ENCODE measurements around the gene PDE9A.
A peak's percentile ranks its signal among the peaks of the same experiment; 100 is the strongest.

The PDE9A gene

DNA sequence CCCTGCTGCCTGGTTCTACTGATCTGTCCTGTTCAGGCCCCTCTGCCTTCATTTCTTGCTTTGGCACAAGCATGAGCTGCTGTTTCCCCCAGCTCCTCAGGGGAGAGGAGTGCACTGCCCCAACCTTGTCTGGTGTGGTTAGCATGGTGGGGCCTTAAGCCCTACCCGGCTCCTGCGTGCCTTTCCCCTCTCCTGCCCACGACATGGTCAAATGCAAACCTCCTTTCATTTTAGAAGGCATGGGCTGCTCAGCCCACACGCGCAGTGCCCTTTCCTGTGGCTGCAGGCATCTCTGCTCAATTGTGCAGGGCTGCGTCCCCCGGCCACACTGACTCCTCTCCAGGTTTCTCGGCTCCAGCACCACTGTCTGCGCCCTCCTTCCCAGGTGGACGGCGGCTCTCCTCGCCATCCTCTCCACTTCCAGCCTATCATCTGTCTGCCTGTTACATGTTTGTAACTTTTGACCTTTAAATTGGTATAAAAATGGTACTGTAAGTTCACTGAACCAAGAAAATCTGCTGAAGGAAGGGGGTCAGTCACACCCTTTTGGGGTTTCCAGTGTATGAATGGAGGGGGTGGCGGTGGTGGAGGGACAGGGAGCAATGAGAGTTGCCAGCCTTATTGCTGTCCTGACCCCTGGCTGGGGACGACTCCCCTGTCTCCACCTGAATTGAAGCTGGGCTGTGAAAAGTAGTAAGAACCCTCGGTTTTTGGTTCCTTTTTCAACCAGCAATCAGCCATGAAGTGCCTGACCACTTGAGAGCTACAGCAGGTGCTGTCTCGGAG is 5.1 kb downstream of the PDE9A start:
- DNase-seq, result no peak

DNA sequence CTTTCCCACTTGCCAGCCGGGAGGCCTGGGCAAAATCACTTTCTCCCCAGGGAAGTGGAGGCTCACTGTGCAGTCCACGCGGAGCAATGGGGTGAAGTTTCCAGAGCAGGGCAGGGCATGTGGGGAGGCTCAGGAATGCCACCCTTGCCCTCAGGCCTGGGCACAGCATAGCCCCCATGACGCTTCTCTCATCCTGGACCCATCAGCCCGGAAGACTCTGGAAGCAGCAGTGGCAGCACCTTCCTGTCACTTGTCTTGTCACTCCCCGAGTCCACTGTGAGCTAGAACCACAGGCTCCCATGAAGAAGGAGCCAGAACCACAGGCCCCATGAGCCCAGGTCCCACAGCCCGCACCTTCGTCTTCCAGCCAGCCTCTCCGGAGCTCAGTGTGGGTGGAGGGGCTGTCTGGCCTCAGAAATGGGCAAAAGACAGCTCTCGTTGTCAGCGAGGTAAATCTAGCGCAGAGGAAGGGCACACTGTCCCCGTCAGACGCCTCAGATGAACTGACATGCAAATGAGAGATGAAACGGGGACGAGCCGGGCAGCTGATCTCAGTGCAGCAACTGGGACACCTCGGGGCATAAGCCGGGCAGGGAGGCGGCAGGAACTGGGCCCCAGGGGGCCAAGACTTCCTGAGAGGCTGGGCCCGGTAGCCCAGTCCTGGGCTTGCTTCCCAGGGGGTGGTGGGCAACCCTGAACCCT is 6.1 kb downstream of the PDE9A start:
- DNase-seq, result no peak

DNA sequence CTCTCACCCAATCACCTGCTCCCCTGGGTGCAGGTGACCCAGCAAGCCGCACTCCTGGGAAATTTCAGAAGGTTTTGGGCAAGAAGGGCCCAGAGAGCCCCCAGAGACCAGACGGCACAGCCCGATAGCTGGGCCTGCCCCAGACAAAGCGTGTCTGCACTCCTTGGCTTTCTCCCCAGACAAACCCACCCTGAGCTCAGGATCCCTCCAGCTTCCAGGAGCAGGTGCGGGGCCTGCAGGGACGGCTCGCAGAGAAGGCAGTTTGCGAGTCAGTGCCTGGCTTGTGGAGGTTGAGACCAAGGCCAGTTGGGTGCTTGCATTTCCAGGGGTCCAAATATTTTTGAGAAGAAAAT is 6.7 kb downstream of the PDE9A start:
- no peak for DNase-seq

DNA sequence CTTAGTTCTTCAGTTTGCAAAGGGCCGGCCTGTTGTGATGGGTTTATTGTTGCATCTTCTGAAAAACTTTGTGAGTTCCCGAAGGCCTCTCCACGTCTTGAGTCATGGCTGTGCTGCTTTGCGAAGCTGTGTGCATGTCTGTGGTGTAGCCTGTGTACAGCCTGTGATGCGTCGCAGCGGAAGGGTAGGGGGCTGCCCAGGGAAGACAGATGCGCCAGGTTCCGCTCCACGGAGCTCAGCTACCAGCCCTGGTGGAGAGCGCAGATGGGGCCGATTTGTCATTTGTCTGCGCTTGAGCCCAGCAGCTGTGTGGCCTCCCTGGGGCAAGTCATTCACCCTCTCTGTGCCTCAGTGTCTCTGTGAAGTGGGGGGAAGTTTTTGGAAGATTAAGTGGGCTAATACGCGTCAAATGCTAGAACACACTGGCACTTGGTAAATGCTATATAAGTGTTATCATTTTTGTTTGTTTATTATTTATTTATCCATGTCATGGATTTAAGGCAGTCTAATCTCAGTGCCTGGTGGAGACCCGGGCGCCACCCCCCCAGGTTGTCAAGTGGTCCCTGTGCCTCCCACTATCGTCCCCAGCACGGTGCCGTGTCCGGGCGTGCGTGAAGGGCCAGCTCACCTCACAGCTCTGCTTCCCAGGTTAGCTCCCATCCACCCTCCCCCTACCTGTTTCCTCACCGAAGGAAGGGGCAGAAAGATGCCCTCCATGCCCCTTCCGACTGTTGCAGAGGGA is 8.4 kb downstream of the PDE9A start:
- DNase-seq, result peak; percentile 83 to 91

DNA sequence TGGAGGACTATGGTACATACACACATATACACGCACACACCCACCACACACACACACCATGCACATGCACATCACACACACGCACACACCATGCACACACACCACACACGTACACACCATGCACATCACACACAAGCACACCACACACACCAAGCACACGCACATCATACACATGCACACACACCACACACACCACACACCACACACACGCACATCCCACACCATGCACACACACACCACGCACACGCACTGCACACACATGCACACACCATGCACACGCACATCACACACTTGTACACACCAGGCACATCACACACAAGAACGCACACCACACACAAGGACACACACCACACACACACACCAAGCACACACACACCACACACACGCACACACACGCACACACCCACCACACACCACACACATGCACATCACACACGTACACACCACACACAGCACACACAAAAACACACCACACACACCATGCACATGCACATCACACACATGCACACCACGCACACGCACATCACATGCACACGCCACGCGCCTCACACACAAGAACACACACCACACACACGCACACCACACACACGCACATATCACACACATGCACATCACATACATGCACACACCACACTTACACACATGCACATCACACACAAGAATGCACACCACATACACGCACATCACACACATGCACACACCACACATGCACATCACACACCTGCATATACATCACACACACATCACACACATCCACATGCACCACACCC is 9.2 kb downstream of the PDE9A start:
- DNase-seq, result no peak

DNA sequence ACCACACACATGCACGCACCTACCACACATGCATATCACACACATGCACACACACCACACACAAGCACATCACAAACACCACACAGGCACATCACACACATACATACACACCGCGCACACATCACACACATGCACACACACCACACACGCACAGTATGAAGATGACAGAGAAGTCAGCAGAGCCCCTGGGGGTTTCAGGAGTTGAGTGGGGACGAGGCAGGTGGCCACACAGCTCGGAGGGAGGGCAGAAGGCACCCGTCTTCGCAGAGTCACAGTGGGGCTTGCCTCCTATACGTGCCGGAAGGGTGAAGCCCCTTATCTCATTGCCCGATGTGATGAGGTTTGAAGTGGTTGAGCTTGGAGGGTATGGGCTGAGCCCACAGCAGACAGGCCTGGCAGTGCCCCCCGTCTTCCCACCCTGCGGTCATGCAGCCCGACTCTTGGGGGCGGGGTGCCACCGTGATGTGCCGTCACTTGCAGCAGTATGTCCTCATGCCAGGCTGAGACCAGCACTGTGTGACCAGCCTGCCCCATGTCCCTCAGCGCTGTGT is 9.9 kb downstream of the PDE9A start:
- DNase-seq, result no peak

DNA sequence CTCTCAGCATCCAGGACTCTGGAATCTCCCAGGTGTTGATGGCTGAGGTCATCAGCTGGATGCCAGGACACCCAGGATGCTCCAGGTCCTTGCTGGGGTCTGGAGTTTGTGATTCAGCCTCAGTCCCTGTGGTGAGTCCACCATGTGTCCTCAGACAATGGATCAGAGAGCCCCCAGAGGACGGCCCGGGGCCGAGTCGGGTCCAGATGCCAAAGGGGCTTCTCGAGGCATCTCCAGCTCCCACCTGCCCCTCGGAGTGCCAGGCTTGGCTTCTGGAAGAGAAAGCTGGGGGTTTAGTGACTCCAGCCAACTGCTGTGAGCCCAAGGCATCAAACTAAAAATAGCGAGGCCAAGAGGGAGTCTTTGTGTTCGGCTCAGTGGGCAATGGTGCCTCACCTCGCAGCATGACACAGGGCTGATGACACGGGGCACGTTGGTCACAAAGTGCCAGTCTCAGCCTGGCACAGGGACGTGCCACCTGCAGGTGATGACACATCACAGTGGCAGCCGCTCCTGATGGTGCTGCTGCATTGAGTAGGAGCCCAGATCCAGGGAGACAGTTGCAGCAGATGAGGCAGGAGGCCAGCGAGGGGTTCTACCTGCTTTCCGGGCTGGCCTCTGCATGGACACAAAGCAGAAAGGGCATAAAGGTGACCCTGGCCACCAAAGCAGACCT is 10.6 kb downstream of the PDE9A start:
- DNase-seq, result no peak

DNA sequence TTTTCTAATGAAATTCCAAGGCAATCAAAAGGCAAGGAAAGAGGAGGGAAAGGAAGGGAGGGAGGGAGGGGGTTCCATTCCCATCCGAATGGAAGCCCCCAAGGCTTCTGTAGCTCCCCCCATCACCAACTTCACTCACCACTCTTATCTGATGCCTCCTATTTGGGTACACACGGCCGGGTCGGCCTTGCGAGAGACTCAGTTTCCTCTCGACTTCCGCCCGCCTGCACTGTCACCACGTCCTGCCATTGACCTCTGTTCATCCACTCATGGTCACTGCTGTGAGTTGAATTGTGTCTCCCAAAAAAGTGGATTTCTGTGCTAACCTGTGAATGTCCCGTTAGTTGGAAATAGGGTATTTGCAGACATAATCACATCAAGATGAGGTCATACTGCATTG is 11.2 kb downstream of the PDE9A start:
- no peak for DNase-seq

DNA sequence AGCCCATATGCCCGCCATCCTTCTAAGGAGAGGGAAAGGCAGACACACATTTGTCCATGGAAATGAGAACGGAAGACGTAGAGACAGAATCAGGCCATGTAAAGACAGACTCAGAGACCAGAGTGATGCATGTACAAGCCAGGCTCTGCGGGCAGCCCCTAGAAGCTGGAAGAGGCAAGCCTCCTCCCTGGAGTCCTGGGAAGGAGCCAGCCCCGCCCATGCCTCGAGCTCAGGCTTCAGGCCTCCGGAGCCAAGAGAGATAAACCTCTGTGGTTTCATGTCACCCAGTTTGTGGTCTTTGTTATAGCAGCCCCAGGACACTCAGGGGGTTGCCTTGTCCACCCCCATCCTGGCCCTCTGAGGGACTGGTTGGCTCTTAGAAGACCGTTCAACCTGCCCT is 11.6 kb downstream of the PDE9A start:
- no peak for DNase-seq

DNA sequence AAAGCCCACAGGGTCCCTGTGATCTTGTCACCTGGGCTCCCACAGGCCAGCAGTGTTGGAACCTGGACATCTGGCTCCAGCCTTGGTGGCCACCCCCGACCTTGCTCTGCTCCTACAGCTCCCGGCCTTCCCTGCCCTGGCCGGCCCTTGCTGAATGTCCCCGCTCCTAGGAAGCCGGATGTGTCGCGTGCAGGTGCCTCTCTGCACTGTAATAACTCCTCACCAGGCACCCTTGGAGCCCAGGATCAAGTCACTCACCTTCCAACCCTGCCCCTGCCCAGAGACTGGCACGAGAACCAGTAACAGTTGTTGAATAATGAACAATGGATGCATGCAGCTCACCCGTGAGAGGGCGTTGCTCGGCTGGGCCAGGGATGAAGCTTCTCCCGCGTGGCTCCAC is 12.1 kb downstream of the PDE9A start:
- no peak for DNase-seq

DNA sequence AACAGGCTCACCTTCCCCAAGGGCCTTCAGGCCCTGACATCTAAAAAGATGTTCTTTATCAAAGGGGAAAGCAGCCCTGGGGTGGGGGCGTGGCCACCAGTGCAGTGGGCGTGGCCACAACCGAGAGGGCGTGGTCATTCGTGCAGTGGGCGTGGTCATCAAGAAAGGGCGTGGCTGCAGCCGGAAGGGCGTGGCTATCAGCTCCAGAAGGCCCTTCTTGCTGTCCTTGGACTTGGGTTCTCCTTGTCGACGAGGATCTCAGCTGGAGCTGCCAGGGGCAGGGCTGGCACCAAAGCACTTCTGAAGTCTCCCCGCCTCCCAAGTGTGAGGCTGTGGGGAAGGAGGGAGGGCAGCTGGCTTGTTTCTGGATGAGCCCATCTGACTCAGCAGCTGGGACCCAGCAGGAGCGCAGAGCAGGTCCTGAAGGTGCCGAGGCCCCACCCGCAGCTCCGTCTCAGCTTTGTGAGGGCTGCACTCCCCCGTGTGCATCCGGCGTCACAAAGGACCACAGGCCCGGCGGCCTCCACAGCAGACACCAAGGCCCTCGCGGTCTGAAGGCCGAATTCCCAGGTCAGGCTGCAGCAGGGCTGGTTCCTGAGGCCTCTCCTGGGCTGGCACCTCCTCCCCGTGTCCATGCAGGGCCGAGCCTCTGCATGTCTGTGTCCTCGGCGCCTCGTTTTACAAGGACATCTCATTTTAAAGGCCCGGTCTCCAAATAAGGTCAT is 12.8 kb downstream of the PDE9A start:
- DNase-seq, result peak; percentile 45 to 70

DNA sequence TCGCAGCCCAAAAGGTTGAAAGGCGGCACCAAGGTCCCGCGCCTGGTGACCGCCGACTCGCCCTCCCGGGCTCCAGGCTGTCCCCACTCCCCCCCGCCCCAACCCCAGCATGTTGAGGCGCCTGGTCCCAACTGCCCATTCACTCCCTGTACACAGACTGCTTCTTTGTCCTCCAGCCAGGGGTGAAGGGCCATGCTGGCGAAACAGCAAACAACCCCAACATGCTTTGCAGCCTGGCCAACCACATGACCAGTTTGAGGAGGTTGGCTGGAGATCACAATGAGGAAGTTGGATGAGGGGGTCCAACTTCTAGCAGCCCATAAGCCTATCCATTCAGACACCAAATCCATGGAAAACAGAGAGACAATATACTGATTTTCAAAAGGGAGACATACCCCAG is 13.5 kb downstream of the PDE9A start:
- no peak for DNase-seq

DNA sequence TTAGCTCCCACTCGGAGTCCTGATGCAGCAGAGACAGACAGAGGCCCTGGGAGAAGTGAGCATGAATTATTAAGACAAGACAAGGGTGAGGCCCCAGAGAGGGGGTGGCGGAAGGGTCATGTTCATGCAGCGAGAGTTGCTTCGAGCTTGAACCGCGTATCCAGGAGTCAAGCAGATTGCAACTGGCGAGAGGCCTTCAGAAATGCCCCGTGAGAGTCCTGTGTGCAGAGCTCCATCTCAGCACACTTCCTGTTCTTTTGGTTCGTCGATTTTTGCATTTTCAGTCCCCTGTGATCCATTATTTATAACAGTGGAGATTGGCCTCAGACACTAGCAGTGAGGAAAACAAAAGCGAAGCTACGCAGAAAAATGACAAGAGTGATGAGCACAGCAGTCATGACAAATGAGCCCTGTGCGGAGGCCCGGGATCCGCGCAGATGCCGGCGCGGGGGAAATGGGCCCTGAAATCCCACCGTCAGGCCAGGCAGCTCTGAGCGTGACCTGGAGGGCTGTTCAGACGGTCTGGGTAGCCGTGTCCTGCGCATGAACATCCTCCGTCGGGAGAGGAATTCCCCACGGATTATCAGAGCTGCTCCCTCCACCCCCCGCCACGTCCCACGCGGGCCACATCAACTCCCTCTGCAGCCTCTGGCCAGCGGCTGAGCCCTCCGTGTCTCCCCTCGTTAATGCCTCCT is 15.0 kb downstream of the PDE9A start:
- no peak for DNase-seq

DNA sequence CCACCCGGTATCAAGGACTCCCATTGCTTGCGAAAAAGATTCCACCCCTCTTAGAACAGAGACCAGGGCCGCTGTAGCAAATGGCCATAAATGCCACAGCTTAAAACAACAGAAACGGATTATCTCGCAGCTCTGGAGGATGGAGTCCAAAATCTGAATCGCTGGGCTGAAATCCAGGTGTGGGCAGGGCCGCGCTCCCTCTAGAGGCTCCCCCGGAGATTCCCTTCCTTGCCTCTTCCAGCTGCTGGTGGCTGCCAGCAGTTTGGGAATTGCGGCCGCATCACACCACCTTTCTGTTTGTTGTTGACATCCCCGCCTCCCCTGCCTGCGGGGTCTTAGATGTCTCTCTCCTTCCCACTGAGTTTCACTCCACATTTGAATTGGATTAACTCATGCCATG is 15.6 kb downstream of the PDE9A start:
- DNase-seq, result peak in 1 of 2 experiments; percentile 38

DNA sequence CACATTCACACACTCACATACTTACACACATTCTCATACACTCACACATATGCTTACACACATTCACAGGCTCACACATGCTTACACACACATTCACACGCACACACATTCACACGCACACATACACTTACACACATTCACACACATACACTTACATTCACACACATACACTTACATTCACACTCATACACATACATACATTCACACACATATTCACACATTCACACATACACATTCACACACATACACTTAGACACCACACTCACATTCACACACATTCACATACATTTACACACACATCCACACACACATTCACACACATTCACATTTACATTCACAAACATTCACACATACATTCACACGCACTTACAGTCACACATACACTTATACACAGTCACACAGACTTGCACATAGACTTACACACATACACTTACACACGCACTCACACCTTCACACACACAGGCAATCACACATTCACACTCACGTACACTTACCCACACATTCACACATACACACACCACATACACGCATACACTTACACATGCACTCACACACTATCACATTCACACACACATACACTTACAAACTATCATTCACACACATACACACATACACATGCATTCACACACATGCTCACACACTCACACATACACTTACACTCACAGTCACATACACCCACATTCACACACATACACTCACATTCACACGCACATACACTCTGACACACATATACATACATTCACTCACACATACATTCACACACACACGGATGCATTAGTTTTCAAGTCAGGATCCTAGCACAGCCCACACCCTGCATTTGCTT is 16.8 kb downstream of the PDE9A start:
- no peak for DNase-seq

DNA sequence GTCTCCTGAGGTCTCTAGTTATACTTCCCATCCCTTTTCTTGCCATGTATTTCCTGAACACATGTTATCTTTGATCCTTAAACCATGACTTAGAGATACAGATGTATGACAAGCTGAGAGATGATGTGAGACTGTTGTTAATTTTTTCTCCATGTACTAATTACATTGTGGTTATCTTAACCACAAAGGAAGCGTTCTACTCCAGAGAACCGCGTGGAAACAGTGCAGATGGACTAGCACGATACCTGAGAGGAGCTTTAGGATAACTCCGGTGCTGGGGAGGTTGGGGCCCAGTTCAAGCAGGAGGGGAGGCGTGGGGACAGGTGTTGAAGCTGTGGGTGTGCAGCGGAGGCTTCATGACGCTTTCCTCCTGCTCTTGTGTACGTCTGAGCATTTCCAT is 17.5 kb downstream of the PDE9A start:
- DNase-seq, result peak in 1 of 2 experiments; percentile 15

DNA sequence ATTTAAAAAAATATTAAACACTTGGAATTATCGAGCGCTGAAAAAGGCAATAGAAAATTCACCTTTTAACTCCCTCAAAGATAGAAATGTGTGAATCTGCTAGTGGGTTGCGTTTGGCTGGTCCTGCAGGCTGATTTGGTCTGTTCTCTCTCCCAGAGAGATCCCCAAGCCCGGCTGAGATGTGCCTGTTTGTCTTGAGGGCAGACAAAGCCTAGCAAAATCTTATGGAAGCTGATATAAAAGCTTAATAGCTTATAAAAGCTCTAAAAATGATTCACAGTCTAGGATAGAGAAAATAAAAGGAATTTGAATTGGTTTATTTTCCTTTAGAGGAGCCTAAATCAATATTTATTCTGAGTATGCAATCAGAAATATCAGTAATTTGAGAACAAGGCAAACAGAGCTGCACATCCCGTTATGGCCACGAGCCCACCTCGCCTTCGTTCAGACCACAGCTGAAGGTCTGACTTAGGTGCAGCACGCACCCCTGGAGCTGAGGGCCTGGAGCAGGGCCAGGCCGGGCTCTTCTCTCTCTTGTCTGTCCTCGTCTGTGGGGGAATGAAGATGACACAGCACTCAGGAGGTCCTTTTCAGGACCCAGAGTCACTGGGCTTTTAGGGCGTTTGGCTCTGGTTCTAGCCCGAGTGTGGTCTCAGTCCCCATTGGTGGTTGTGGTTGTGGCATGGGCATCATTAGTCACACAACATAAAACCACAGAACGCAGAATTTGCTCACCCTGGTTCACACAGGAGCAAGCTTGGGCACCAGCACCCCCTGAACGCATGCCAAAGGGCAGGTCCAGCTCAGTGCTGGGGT is 18.6 kb downstream of the PDE9A start:
- no peak for DNase-seq

DNA sequence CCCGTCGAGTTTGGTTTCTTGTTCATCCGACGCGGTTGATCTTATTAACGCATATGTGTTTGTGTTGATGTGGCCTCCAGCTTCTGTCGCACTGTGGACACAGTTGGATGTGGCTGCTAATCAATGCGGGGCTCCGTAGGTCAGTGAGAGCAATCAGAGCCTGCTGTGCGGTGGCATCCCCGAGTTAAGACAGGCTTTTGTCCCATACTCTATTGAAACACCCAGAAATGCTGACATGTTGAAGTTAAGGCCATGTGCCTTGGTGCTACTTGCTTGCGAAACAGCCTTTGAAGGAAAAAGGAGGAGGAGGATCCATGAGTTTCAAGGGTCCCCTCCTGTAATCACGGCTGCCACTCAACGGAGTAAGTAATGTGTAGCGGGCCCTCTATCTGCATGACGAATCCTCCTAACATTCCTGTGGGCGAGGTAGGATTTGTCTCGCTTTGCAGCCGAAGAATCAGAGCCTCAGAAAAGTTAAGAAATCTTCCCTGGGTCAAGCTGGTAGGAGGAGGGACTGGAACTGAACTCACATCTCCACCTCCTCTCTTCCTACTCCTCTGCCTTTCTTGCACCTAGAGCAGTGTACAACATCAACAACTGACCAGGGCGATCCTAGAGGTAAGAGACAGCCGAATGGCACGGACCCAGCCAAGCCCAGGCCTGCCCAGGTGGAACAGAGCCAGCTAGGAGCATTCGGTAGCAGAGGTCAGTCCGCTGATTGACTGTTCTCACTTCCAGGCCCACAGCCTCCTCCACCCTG is 19.5 kb downstream of the PDE9A start:
- DNase-seq, result no peak

Measured in NCI-H524 (cell line).